K562 (cell line): ENCODE results near the gene ATP8B2. TPM values are rescaled to one million over a fixed set of nuclear protein-coding genes. Genes with fewer than 3 reads are reported as not detected.

Source experiments
- BACH1 ChIP-seq: fragments of 200-800 bp; sonication (Bioruptor generic); IDR thresholded peaks from 2 replicates; pipeline ENCODE4 v1.6.1; 2016; ENCODE audit warnings: missing genetic modification characterization, missing compliant biosample characterization
- CBFA2T2 ChIP-seq: fragments of 450-650 bp; conservative IDR thresholded peaks from 2 replicates; pipeline ENCODE4 v1.6.1; 2017; ENCODE audit warnings: mild to moderate bottlenecking
- CBFA2T3 ChIP-seq: fragments of 450-650 bp; IDR thresholded peaks from 2 replicates; pipeline ENCODE4 v1.6.1; 2017
- EP300 ChIP-seq: IDR thresholded peaks from 2 replicates; pipeline ENCODE4 v1.6.1; 2012; ENCODE audit warnings: low read length, improper control_type of control experiment
- MTA3 ChIP-seq: fragments of 450-650 bp; formaldehyde crosslinking; IDR thresholded peaks from 2 replicates; pipeline ENCODE4 v1.6.1; 2017; ENCODE audit warnings: mild to moderate bottlenecking, borderline replicate concordance
- NR1H2 ChIP-seq: sonication (generic); formaldehyde crosslinking; IDR thresholded peaks from 2 replicates; pipeline ENCODE4 v1.4.0; 2020; ENCODE audit warnings: mild to moderate bottlenecking, missing genetic modification reagents
- SRSF1 ChIP-seq: fragments of 200-400 bp; formaldehyde crosslinking; IDR thresholded peaks from 2 replicates; pipeline ENCODE4 v1.6.1; 2017; ENCODE audit warnings: mild to moderate bottlenecking, low read depth, low read length, moderate library complexity
- XRCC3 ChIP-seq: fragments of 450-650 bp; IDR thresholded peaks from 2 replicates; pipeline ENCODE4 v1.6.1; 2017; ENCODE audit warnings: mild to moderate bottlenecking, moderate library complexity
- YY1 ChIP-seq, 3 experiments: IDR thresholded peaks; 2 replicates each; pipeline ENCODE4 v1.6.1; 2011; ENCODE audit warnings: low read length in 2 of 3, mild to moderate bottlenecking in 2 of 3, moderate library complexity in 2 of 3, borderline replicate concordance in 1 of 3, control low read depth in 1 of 3, low read depth in 1 of 3; ENCODE audit not compliant: insufficient read depth in 3 of 3, insufficient replicate concordance in 2 of 3, control insufficient read depth in 1 of 3, insufficient read length in 1 of 3; ENCODE audit errors: extremely low read depth in 1 of 3
- ZC3H11A ChIP-seq: IDR thresholded peaks from 2 replicates; pipeline ENCODE4 v1.6.1; 2012; ENCODE audit warnings: low read depth, low read length, improper control_type of control experiment
- ZNF24 ChIP-seq: fragments of 450-650 bp; IDR thresholded peaks from 2 replicates; pipeline ENCODE4 v1.6.1; 2016
- ZNF263 ChIP-seq: sonication (generic); formaldehyde crosslinking; IDR thresholded peaks from 2 replicates; pipeline ENCODE4 v1.8.0; 2022; ENCODE audit warnings: mild to moderate bottlenecking, missing genetic modification reagents, borderline replicate concordance
- ZNF696 ChIP-seq: fragments of 250-450 bp; sonication (Bioruptor Pico); conservative IDR thresholded peaks from 2 replicates; pipeline ENCODE4 v1.4.0; 2020; ENCODE audit warnings: mild to moderate bottlenecking, moderate library complexity
- polyA plus RNA-seq, 8 experiments: library from polyadenylated mRNA; depleted of rRNA in 4 of 8; stranded (reverse) in 5 of 8; unstranded in 3 of 8; fragments of >200 nt; fragmentation: Nextera tagmentation in 2 of 8; fragmentation: Illumina TruSeq in 1 of 8; extraction: Ambion mirVana in 2 of 8; extraction: Trizol in 1 of 8; gene quantifications; 2 replicates each; pipeline versions ENCODE4 v1.2.1 to v1.2.3, GENCODE V29; 2011 to 2014; ENCODE audit warnings: inconsistent platforms in 1 of 8, missing spikeins in 1 of 8
- total RNA-seq, 7 experiments: library from RNA; depleted of rRNA in 6 of 7; stranded (reverse); fragments of >200 nt in 6 of 7; fragmentation: Illumina TruSeq in 2 of 7; extraction: Trizol in 2 of 7; gene quantifications; 2 replicates each; pipeline versions ENCODE4 v1.2.1 to v1.2.3, GENCODE V29; 2011 to 2021; ENCODE audit warnings: low replicate concordance in 1 of 7
- TF ChIP-seq, protein P1 (sequence below), 2 experiments: fragments of 450-650 bp; formaldehyde crosslinking in 1 of 2; IDR thresholded peaks; 2 replicates each; pipeline versions ENCODE4 v1.4.0 to v1.6.1; 2014 to 2020; ENCODE audit warnings: mild to moderate bottlenecking in 2 of 2, borderline replicate concordance in 1 of 2, low read depth in 1 of 2
- TF ChIP-seq, protein P2 (sequence below): fragments of 450-650 bp; IDR thresholded peaks from 2 replicates; pipeline ENCODE4 v1.6.1; 2016; ENCODE audit warnings: mild to moderate bottlenecking
- TF ChIP-seq, protein P3 (sequence below): fragments of 250-450 bp; sonication (Bioruptor Pico); IDR thresholded peaks from 2 replicates; pipeline ENCODE4 v1.8.0; 2022; ENCODE audit warnings: inconsistent platforms

ATP8B2 gene
- total and polyA plus RNA-seq, 9 of the 15 experiments (the other 6 are each of a cell fraction or from before 2014, with no cell fraction given), result 0.27 to 33.2 (median 18.4) TPM

- TF ChIP-seq, protein P1, sequence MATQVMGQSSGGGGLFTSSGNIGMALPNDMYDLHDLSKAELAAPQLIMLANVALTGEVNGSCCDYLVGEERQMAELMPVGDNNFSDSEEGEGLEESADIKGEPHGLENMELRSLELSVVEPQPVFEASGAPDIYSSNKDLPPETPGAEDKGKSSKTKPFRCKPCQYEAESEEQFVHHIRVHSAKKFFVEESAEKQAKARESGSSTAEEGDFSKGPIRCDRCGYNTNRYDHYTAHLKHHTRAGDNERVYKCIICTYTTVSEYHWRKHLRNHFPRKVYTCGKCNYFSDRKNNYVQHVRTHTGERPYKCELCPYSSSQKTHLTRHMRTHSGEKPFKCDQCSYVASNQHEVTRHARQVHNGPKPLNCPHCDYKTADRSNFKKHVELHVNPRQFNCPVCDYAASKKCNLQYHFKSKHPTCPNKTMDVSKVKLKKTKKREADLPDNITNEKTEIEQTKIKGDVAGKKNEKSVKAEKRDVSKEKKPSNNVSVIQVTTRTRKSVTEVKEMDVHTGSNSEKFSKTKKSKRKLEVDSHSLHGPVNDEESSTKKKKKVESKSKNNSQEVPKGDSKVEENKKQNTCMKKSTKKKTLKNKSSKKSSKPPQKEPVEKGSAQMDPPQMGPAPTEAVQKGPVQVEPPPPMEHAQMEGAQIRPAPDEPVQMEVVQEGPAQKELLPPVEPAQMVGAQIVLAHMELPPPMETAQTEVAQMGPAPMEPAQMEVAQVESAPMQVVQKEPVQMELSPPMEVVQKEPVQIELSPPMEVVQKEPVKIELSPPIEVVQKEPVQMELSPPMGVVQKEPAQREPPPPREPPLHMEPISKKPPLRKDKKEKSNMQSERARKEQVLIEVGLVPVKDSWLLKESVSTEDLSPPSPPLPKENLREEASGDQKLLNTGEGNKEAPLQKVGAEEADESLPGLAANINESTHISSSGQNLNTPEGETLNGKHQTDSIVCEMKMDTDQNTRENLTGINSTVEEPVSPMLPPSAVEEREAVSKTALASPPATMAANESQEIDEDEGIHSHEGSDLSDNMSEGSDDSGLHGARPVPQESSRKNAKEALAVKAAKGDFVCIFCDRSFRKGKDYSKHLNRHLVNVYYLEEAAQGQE (IDR thresholded peaks at IDR 0.05; ENCODE audit: borderline replicate concordance), result peak; percentile 49; the same call in 1 of the 2 replicates
- TF ChIP-seq, protein P1 (CRISPR knock-in tag; IDR thresholded peaks at IDR 0.05; ENCODE audit: low read depth), result no peak
- TF ChIP-seq NR1H2 (no peak), ZNF696 (CRISPR knock-in tag) (no peak), XRCC3 (no peak), CBFA2T3 (peak; percentile 92), SRSF1 (no peak), ZC3H11A (no peak), ZNF24 (no peak; the same call in 1 of the 2 replicates), BACH1 (no peak; the same call in 1 of the 2 replicates), EP300 (peak; percentile 65), YY1 (IDR thresholded peaks at IDR 0.05; ENCODE audit: borderline replicate concordance in 1 of 3, control insufficient read depth in 1 of 3, extremely low read depth in 1 of 3, insufficient read depth in 3 of 3, insufficient read length in 1 of 3, insufficient replicate concordance in 2 of 3, low read depth in 1 of 3, low read length in 2 of 3) (no peak), MTA3 (peak; percentile 76), CBFA2T2 (peak; percentile 87), ZNF263 (CRISPR knock-in tag) (no peak)
- TF ChIP-seq, protein P2, sequence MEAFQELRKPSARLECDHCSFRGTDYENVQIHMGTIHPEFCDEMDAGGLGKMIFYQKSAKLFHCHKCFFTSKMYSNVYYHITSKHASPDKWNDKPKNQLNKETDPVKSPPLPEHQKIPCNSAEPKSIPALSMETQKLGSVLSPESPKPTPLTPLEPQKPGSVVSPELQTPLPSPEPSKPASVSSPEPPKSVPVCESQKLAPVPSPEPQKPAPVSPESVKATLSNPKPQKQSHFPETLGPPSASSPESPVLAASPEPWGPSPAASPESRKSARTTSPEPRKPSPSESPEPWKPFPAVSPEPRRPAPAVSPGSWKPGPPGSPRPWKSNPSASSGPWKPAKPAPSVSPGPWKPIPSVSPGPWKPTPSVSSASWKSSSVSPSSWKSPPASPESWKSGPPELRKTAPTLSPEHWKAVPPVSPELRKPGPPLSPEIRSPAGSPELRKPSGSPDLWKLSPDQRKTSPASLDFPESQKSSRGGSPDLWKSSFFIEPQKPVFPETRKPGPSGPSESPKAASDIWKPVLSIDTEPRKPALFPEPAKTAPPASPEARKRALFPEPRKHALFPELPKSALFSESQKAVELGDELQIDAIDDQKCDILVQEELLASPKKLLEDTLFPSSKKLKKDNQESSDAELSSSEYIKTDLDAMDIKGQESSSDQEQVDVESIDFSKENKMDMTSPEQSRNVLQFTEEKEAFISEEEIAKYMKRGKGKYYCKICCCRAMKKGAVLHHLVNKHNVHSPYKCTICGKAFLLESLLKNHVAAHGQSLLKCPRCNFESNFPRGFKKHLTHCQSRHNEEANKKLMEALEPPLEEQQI, result peak; percentile 66; the same call in 1 of the 2 replicates
- TF ChIP-seq, protein P3, sequence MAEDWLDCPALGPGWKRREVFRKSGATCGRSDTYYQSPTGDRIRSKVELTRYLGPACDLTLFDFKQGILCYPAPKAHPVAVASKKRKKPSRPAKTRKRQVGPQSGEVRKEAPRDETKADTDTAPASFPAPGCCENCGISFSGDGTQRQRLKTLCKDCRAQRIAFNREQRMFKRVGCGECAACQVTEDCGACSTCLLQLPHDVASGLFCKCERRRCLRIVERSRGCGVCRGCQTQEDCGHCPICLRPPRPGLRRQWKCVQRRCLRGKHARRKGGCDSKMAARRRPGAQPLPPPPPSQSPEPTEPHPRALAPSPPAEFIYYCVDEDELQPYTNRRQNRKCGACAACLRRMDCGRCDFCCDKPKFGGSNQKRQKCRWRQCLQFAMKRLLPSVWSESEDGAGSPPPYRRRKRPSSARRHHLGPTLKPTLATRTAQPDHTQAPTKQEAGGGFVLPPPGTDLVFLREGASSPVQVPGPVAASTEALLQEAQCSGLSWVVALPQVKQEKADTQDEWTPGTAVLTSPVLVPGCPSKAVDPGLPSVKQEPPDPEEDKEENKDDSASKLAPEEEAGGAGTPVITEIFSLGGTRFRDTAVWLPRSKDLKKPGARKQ (CRISPR knock-in tag), result no peak
Measured at GRCh38 chr1:154353460-154353904, 28.2 kb downstream of the ATP8B2 start (continued).
